ENCODE measurements around the gene TRIM46. TPM values are rescaled to one million over a fixed set of nuclear protein-coding genes. Genes with fewer than 3 reads are reported as not detected.
"Not testable (repeated sequence)": the region's sequence is repeated elsewhere in the genome, so short reads cannot be mapped to it uniquely, and the experiment has no call there.

TRIM46 gene
- polyA plus RNA-seq, 1 donor: 0.46 TPM

- no peak for DNase-seq (ENCODE audit: low read depth)
Measured at GRCh38 chr1:155186067-155186793, 12.6 kb downstream of the TRIM46 start.

GRCh38 chr1:155186794-155187455 lies 13.3 kb downstream of the TRIM46 start:
- no peak for DNase-seq (ENCODE audit: low read depth)

GRCh38 chr1:155187456-155187891 lies 13.8 kb downstream of the TRIM46 start:
- no peak for DNase-seq (ENCODE audit: low read depth)

DNA sequence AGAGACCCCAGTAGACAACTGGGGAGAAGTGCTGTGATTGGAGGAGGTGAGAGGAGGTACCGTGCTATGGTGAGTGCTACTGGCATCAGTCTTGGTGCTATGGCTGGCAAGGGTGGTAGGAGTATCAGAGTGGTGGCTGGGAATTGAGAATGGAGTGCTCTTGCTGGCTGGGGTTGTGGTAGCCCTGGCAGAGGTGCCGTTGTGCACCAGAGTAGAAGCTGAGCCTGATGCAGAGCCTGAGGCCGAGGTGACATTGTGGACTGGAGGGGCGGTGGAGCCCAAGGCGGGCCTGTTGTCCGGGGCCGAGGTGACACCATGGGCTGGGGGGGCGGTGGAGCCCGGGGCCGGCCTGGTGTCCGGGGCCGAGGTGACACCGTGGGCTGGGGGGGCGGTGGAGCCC lies 14.6 kb downstream of the TRIM46 start:
- DNase-seq (ENCODE audit: low read depth): no peak

DNA sequence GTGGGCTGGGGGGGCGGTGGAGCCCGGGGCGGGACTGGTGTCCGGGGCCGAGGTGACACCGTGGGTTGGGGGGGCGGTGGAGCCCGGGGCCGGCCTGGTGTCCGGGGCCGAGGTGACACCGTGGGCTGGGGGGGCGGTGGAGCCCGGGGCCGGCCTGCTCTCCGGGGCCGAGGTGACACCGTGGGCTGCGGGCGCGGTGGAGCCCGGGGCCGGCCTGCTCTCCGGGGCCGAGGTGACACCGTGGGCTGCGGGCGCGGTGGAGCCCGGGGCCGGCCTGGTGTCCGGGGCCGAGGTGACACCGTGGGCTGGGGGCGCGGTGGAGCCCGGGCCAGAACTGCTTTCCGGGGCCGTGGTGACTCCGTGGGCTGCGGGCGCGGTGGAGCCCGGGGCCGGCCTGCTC lies 16.3 kb downstream of the TRIM46 start:
- not testable (repeated sequence) for DNase-seq (ENCODE audit: low read depth)

GRCh38 chr1:155191904-155192303 lies 18.3 kb downstream of the TRIM46 start:
- no peak for DNase-seq (ENCODE audit: low read depth)

DNA sequence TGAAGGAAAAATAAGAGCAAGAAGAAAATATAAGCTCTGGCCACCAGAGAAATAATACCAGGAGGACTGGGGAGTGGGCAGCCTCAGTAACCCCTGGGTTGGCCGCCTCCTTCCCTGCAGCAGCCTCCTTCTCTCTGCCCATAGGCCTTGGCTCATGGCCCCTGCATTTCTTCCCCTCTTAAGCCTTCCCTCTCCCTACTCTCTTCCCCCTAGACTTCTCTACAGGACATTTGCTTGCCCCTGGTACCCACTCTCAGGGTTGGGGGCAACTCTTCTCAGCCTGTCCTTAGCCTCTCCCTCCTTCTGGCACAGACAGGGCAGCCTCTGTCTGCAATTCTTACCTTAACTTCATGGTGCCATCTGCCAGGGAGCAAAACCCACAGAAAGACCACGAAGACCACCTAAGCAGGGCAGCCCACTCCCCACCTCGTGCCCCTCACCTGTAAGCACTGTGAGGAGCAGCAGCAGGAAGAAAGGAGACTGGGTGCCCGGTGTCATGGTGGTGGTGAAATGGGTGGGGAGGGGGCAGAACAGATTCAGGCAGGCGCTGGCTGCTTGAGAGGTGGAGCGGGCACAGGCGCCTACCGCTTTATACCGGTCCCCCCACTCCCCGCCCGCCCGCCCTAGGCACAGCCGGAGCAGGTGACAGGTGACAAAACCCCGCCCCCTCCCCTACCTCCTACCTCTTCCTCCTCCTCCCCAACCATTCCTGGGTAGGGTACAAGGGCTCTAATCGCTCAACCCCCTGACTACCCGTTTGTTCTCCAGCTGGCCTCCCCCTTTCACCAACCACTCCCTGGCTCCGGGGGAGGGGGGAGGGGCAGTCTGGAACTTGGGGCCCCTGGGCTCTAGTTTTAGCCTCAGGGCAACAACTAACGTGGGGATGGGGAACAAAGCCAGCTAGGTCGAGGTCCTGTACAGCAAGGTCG lies 19.0 kb downstream of the TRIM46 start:
- no peak for DNase-seq (ENCODE audit: low read depth)

- no peak for DNase-seq (ENCODE audit: low read depth)
Measured at GRCh38 chr1:155193275-155193990, 19.8 kb downstream of the TRIM46 start.

GRCh38 chr1:155193991-155194240 lies 20.3 kb downstream of the TRIM46 start:
- not testable (repeated sequence) for DNase-seq (ENCODE audit: low read depth)

GRCh38 chr1:155195201-155196102 lies 21.8 kb downstream of the TRIM46 start:
- no peak for DNase-seq (ENCODE audit: low read depth)

GRCh38 chr1:155196103-155196892 lies 22.6 kb downstream of the TRIM46 start:
- no peak for DNase-seq (ENCODE audit: low read depth)

- no peak for DNase-seq (ENCODE audit: low read depth)
Measured at GRCh38 chr1:155196893-155197638, 23.4 kb downstream of the TRIM46 start.

DNA sequence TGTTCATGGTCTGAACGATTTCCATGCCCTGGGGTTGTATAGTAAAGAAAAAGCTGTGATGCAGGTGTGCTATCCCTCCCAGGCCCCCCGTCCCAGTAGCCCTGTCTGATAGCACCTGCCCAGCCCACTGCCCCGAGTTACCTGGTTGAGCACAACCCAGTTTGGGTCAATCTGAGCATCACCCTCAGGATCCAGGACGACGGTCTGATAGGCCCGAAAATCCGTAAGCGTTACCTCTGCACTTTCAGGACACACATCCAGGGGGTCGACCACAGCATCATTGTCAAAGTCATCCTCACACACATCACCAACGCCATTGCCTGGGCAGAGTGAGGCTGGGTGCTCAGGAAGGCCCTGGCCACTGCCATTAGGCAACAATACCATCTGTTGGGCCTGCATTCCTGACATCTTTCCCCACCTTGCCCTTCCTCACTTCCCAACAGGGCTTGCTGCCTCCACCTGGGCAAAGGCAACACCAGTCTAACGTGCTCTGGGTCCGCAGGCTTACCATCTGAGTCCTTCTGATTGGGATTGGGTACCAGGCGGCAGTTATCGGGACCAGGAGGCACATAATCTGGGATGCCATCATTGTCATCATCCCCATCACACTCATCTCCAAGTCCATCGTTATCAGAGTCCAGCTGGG lies 24.4 kb downstream of the TRIM46 start:
- DNase-seq (ENCODE audit: low read depth): no peak

- DNase-seq (ENCODE audit: low read depth): no peak
Measured at GRCh38 chr1:155198547-155198906, 24.9 kb downstream of the TRIM46 start.

DNA sequence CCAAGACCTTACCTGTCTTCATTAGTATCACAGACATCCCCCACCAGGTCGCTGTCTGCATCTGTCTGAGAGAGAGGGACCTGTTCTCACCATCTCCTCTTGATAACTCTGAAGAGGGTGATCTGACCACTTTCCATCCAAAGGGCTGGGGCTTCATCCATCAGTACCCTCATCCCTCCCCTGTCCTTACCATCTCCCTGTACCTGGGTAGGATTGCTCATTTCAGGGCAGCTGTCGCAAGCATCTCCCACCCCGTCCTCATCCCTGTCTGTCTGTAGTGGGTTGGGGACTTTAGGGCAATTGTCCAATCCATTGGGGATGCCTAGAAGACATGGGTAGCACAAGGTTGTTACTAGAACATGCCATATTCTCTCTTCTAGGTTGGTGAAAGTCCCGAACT lies 26.1 kb downstream of the TRIM46 start:
- no peak for DNase-seq (ENCODE audit: low read depth)

GRCh38 chr1:155200920-155201319 lies 27.3 kb downstream of the TRIM46 start:
- no peak for DNase-seq (ENCODE audit: low read depth)

GRCh38 chr1:155202198-155202597 lies 28.5 kb downstream of the TRIM46 start:
- DNase-seq (ENCODE audit: low read depth): no peak

GRCh38 chr1:155202731-155203515 lies 29.3 kb downstream of the TRIM46 start:
- DNase-seq (ENCODE audit: low read depth): no peak

All from forelimb muscle (tissue), 1 donor.